Adrenal gland (tissue), 12 donors: Measurements from ENCODE around the gene NFYC. TPM values are rescaled to one million over a fixed set of nuclear protein-coding genes. Genes with fewer than 3 reads are reported as not detected.

ENCODE experiments used
- DNase-seq, 7 donors: peaks; one replicate each; pipeline ENCODE4 v3.0.0-alpha.2; 2019 to 2020
- H3K27ac ChIP-seq, 5 donors: fragments of 200-600 bp; sonication (generic) in 4 of 5; 1 replicate in 3 of 5; 2 replicates in 2 of 5; pipeline versions ENCODE4 v1.5.1 to v1.8.0; 2016 to 2020; ENCODE audit warnings: mild to moderate bottlenecking in 1 of 5
- H3K27me3 ChIP-seq: fragments of 200-600 bp; 2 replicates; pipeline ENCODE4 v1.8.0; 2021
- H3K36me3 ChIP-seq, 2 donors: fragments of 200-600 bp; replicated peaks in 1 of 2; 1 replicate in 1 of 2; 2 replicates in 1 of 2; pipeline versions ENCODE4 v1.5.1 to v1.8.0; 2018 to 2022
- H3K4me1 ChIP-seq, 2 donors: fragments of 200-600 bp; replicated peaks in 1 of 2; 1 replicate in 1 of 2; 2 replicates in 1 of 2; pipeline versions ENCODE4 v1.5.1 to v1.8.0; 2018 to 2021
- H3K4me3 ChIP-seq, 4 donors: fragments of 200-600 bp; sonication (generic) in 3 of 4; one replicate each; pipeline ENCODE4 v1.5.1; 2016 to 2018
- H3K9me3 ChIP-seq, 3 donors: fragments of 200-600 bp; sonication (generic) in 1 of 3; replicated peaks in 1 of 3; 1 replicate in 2 of 3; 2 replicates in 1 of 3; pipeline versions ENCODE4 v1.5.1 to v1.8.0; 2016 to 2021
- POLR2A ChIP-seq, 2 donors: fragments of 450-650 bp; IDR thresholded peaks; one replicate each; pipeline ENCODE4 v1.6.1; 2017; ENCODE audit warnings: antibody characterized with exemption in 2 of 2, mild to moderate bottlenecking in 2 of 2, moderate library complexity in 1 of 2
- WGBS, 4 donors: extraction: QIAGEN DNeasy Blood & Tissue Kit in 2 of 4; methylation state at CpG; one replicate each; pipeline versions ENCODE4 v1.1.5 to v1.1.7; 2013 to 2017; 5-methylcytosine and 5-hydroxymethylcytosine counted together
- intact Hi-C, 2 donors: fragments of 100-400 bp; cut with DNase I; formaldehyde crosslinking; loops; one replicate each; pipeline versions ENCODE4 v1.14.1 to v1.15.0; 2022 to 2023
- polyA plus RNA-seq, 3 donors: library from polyadenylated mRNA; stranded (reverse); fragments of 200-250 nt in 2 of 3; fragments of 350-450 nt in 1 of 3; fragmentation: Illumina TruSeq in 1 of 3; extraction: RNeasy Lipid Tissue Mini Kit (QIAGEN cat#74804) in 1 of 3; gene quantifications; one replicate each; pipeline ENCODE4 v1.2.3, GENCODE V29; 2013 to 2014
- total RNA-seq, 9 donors: library from RNA; depleted of rRNA in 4 of 9; stranded (reverse); fragments of >200 nt in 4 of 9; fragments of 120-200 nt in 1 of 9; fragmentation: NEBNext Ultra II Directional in 1 of 9; extraction: Animal tissue kit (Norgen Biotek cat#: 25700) in 1 of 9; gene quantifications; one replicate each; pipeline versions ENCODE4 v1.1.0 to v1.2.4, GENCODE V29; 2013 to 2023
- TF ChIP-seq, protein P1 (sequence below), 6 experiments: fragments of 450-650 bp in 4 of 6; fragments of 200-600 bp in 2 of 6; sonication (generic) in 1 of 6; IDR thresholded peaks; 1 replicate in 5 of 6; 2 replicates in 1 of 6; pipeline versions ENCODE4 v1.5.1 to v1.8.0; 2016 to 2021; ENCODE audit warnings: antibody characterized with exemption in 6 of 6, mild to moderate bottlenecking in 2 of 6, moderate library complexity in 1 of 6
- donor health status: healthy with polysubstance abuse.
- donor health status: Bipolar disorder and iron deficiency.
- donor health status: DM: yes; HTN: yes; CAD: no.
- donor health status: DM: no; HTN: no; CAD: no.
- donor health status: DM: no; HTN: no; CAD: no.
- donor health status: DM: yes; HTN: yes; CAD: no.

The NFYC gene
- total and polyA plus RNA-seq, 12 donors: 35.9 to 73.8 (median 51.2) TPM

DNA sequence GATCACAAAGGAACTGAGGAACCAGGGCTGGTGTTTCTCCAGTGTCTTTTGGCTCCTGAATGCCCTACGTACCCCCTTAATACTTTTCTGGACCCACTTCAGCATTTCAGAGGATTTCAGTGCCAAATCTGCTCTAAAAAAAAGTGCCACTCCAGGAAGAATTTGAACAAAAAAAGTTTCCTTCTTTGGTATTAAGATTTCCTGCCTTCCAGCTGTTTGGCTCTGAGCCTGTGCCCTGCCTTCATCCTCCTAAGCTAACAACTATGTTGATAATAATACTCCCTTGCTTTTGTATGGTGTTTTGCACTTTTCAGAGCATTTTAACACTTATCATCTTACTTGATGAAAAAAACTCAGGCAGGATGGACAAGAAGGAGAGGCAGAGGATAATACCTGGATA is 15.0 kb upstream of the NFYC start:
- DNase-seq: no peak
- H3K4me3 ChIP-seq: no peak overlapping the region
- no peaks in the 10 kb centered on the region for H3K36me3 ChIP-seq
- WGBS, 4 donors: 29 to 50% (median 38%) methylated on average over 1 of the region's 1 CpG
- H3K9me3 ChIP-seq: no peaks in the 10 kb centered on the region
- no peaks in the 10 kb centered on the region for H3K4me1 ChIP-seq
- intact Hi-C loops: no loop called here
- no peaks in the 10 kb centered on the region for H3K27me3 ChIP-seq
- H3K27ac ChIP-seq: no peak overlapping the region
- TF ChIP-seq, protein P1, sequence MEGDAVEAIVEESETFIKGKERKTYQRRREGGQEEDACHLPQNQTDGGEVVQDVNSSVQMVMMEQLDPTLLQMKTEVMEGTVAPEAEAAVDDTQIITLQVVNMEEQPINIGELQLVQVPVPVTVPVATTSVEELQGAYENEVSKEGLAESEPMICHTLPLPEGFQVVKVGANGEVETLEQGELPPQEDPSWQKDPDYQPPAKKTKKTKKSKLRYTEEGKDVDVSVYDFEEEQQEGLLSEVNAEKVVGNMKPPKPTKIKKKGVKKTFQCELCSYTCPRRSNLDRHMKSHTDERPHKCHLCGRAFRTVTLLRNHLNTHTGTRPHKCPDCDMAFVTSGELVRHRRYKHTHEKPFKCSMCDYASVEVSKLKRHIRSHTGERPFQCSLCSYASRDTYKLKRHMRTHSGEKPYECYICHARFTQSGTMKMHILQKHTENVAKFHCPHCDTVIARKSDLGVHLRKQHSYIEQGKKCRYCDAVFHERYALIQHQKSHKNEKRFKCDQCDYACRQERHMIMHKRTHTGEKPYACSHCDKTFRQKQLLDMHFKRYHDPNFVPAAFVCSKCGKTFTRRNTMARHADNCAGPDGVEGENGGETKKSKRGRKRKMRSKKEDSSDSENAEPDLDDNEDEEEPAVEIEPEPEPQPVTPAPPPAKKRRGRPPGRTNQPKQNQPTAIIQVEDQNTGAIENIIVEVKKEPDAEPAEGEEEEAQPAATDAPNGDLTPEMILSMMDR (IDR thresholded peaks at IDR 0.05): no peak
- TF ChIP-seq POLR2A (IDR thresholded peaks at IDR 0.05): no peak

DNA sequence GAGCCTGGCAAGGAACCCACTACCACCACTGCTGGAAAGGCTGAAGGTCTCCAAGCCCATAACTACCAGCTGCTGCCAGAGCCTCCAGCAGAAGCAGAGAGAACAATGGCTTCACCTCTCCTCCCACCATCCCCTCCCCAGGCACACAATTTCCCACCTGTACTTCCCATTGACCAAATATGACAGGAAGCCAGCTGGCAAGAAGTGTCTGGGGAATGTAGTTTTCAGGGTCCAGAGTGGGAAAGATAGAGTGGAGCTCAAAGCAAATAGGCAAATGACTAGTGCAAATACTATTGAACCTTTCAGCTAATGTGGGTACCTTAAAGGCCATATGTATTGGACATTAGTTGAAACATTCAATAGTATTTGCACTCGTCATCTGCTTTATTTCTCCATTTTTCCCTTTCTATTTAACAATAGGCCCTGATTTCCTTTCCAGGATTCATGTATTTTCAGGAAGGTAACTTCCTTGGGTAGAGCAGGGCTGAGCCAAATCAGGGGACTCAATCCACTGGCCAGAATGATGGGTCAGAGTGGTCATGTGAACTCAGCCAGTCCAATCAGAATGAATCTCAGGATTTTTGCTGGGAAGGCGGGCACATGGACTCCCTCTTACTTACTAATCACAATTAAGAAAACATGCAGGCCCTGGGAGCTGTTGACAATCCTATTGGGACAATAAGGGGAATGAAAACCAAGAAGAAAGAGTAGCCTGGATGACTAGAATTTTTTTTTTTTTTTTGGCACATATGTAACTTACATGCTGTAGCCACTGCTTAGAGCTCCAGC is 12.1 kb upstream of the NFYC start:
- Histone ChIP-seq H3K4me3 (no peak overlapping the region), H3K9me3 (no peaks in the 10 kb centered on the region), H3K27ac (no peak overlapping the region), H3K36me3 (no peaks in the 10 kb centered on the region), H3K4me1 (no peaks in the 10 kb centered on the region), H3K27me3 (no peaks in the 10 kb centered on the region)
- DNase-seq: no peak
- intact Hi-C loops: no loop called here
- TF ChIP-seq, protein P1 (IDR thresholded peaks at IDR 0.05): no peak
- TF ChIP-seq POLR2A (IDR thresholded peaks at IDR 0.05): no peak
- WGBS, 4 donors: 95 to 100% (median 98%) methylated on average over 2 of the region's 2 CpGs

DNA sequence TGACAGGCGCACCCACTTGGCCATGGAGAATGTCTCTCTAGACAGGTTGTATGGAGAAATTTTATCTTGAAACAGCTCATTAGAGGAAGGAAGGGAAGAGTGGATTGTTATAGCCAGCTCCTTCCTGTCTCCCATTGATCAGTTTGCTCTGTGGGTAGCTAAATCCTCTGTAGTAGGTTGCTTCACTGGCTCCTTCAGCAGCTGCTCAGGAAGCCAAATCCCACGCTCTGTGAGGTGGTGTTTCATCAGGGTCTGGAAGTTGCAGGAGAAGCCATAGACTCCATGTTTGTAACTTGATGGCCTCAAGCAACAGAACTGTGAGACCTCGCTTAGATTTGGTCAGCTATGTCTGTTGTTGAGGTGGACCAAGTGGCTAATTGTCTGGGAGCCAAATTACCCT is 6.8 kb upstream of the NFYC start:
- Histone ChIP-seq H3K27ac (no peak overlapping the region), H3K4me1 (no peaks in the 10 kb centered on the region), H3K27me3 (no peaks in the 10 kb centered on the region), H3K9me3 (no peaks in the 10 kb centered on the region), H3K4me3 (no peak overlapping the region), H3K36me3 (no peaks in the 10 kb centered on the region)
- intact Hi-C loops: no loop called here
- TF ChIP-seq, protein P1 (IDR thresholded peaks at IDR 0.05): no peak
- no peak for TF ChIP-seq POLR2A (IDR thresholded peaks at IDR 0.05)
- DNase-seq: no peak
- 90 to 100% (median 93%) methylated on average over 2 to 3 of the region's 3 CpGs for WGBS, 4 donors

DNA sequence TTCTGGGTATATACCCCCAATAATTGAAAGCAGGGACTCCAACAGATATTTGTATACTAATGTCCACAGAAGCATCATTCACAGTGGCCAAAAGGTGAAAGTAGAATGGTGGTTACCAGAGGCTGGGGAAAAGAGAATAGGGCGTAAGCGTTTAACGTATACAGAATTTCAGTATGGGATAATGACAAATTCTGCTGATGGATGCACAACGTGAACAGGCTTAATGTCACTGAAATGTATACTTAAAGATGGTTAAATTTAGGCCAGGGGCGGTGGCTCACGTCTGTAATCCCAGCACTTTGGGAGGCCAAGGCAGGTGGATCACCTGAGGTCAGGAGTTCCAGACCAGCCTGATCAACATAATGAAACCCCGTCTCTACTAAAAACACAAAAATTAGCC is 4.4 kb upstream of the NFYC start:
- no peaks in the 10 kb centered on the region for H3K9me3 ChIP-seq
- no peak overlapping the region for H3K4me3 ChIP-seq
- intact Hi-C loops: no loop called here
- no peaks in the 10 kb centered on the region for H3K36me3 ChIP-seq
- WGBS, 4 donors: 90 to 97% (median 94%) methylated on average over 7 of the region's 7 CpGs
- H3K27ac ChIP-seq: no peak overlapping the region
- H3K4me1 ChIP-seq: peaks cover 0 to 12% of the 10 kb centered on the region in 2 donors
- DNase-seq: no peak
- H3K27me3 ChIP-seq: no peaks in the 10 kb centered on the region
- TF ChIP-seq POLR2A (IDR thresholded peaks at IDR 0.05): no peak
- TF ChIP-seq, protein P1 (IDR thresholded peaks at IDR 0.05): no peak
